Activated naive CD4-positive, alpha-beta T cell treated with anti-CD3 and anti-CD28 coated beads, Interleukin-2, amount 50 U/mL, for 72 hours (primary cell): ENCODE measurements around the gene HCN1. TPM values are rescaled to one million over a fixed set of nuclear protein-coding genes. Genes with fewer than 3 reads are reported as not detected.
"Not testable (repeated sequence)": the region's sequence is repeated elsewhere in the genome, so short reads cannot be mapped to it uniquely, and the experiment has no call there.

Experiments
- ATAC-seq, 2 donors: fragments of 150-1000 bp; cut with Tn5 transposase; 2 replicates each; pipeline ENCODE4 v1.10.0; 2021; ENCODE audit warnings: mild to moderate bottlenecking in 2 of 2, moderate library complexity in 2 of 2
- DNase-seq, 2 donors: peaks; one replicate each; pipeline ENCODE4 v3.0.0; 2021 to 2022; ENCODE audit warnings: low spot score in 2 of 2
- H3K27ac Mint-ChIP-seq, 2 donors: one replicate each; pipeline ENCODE4 v1.8.0; 2022; ENCODE audit warnings: mild to moderate bottlenecking in 2 of 2, mixed read lengths in 2 of 2
- H3K36me3 Mint-ChIP-seq, 2 donors: one replicate each; pipeline ENCODE4 v1.8.0; 2022; ENCODE audit warnings: mixed read lengths in 2 of 2
- H3K9me3 Mint-ChIP-seq, 2 donors: one replicate each; pipeline ENCODE4 v1.8.0; 2022; ENCODE audit warnings: mixed read lengths in 2 of 2
- total RNA-seq, 2 donors: library from RNA; stranded (reverse); gene quantifications; one replicate each; pipeline ENCODE4 v1.2.3, GENCODE V29; 2022

HCN1 gene
- total RNA-seq, 2 donors from 2014 or later: not detected

DNA sequence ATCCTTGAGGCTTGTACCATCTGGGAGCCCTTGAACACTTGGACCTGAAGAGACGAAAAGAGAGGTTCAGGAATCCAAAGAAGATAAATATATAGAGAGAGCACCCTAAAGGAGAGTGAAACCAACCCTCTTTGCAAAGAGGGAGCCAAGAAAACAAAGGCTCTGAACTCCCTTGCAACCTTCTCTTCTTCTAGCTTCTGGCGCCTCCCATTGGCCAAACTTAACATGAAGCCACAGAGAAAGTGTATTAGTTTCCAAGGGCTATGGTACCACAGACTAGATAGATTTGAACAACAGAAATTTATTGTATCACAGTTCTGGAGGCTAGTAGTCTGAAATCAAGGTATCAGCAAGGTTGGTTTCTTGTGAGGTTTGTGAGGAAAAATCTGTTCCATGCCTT is 175.1 kb downstream of the HCN1 start:
- Mint-ChIP-seq H3K27ac (no peak overlapping the region), H3K36me3 (no peaks in the 10 kb centered on the region), H3K9me3 (peaks cover 0 to 7% of the 10 kb centered on the region in 2 donors)
- DNase-seq (no peak), ATAC-seq (no peak)

GRCh38 chr5:45512521-45512920 is 183.7 kb downstream of the HCN1 start:
- no peak for ATAC-seq
- Mint-ChIP-seq H3K9me3 (peaks cover 8 to 9% of the 10 kb centered on the region in 2 donors), H3K36me3 (no peaks in the 10 kb centered on the region), H3K27ac (no peak overlapping the region)
- no peak for DNase-seq

GRCh38 chr5:45509371-45509770 is 186.8 kb downstream of the HCN1 start:
- no peak for ATAC-seq
- H3K36me3 Mint-ChIP-seq: no peaks in the 10 kb centered on the region

DNA sequence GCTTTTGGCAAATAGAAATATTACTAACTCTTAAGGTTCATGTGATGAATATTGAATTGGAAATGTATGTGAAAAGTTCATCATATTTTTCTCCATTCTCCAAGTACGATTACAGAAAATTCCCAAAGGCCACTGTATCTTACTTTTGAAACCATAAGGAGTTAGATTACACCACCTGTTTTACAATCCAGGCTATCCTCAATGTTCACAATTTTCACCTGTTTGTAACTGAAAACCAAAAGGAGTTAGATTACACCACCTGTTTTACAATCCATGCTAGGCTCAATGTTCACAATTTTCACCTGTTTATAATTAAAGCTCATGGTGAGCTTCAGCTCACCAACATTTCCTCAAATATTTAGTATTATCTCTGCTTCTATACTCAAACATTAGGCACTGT is 188.0 kb downstream of the HCN1 start:
- H3K36me3 Mint-ChIP-seq: no peaks in the 10 kb centered on the region
- H3K27ac Mint-ChIP-seq: no peak overlapping the region
- ATAC-seq (no peak), DNase-seq (no peak)
- H3K9me3 Mint-ChIP-seq: peaks cover 9 to 13% of the 10 kb centered on the region in 2 donors

More at GRCh38 chr5:45509371-45509770, 186.8 kb downstream of the HCN1 start:
- peaks cover 10 to 13% of the 10 kb centered on the region in 2 donors for H3K9me3 Mint-ChIP-seq
- DNase-seq: no peak
- no peak overlapping the region for H3K27ac Mint-ChIP-seq

- DNase-seq (no peak), ATAC-seq (no peak)
- peaks cover 9 to 13% of the 10 kb centered on the region in 2 donors for H3K9me3 Mint-ChIP-seq
- H3K27ac Mint-ChIP-seq: no peak overlapping the region
- no peaks in the 10 kb centered on the region for H3K36me3 Mint-ChIP-seq
These were observed 189.0 kb downstream of the HCN1 start for GRCh38 chr5:45507178-45507577.

DNA sequence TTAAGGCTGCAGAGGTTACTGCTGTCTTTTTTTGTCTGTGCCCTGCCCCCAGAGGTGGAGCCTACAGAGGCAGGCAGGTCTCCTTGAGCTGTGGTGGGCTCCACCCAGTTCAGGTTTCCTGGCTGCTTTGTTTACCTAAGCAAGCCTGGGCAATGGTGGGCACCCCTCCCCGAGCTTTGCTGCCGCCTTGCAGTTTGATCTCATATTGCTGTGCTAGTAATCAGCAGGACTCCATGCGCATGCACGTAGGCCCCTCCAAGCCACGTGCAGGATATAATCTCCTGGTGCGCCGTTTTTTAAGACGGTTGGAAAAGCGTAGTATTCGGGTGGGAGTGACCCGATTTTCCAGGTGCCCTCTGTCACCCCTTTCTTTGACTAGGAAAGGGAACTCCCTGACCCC is 197.2 kb downstream of the HCN1 start:
- ATAC-seq, H3K27ac Mint-ChIP-seq, DNase-seq, H3K9me3 Mint-ChIP-seq: not testable (repeated sequence)
- peaks cover 0 to 25% of the 10 kb centered on the region in 2 donors for H3K36me3 Mint-ChIP-seq

- no peaks in the 10 kb centered on the region for H3K36me3 Mint-ChIP-seq
- no peak for ATAC-seq
- peaks cover 4 to 6% of the 10 kb centered on the region in 2 donors for H3K9me3 Mint-ChIP-seq
- no peak for DNase-seq
- no peak overlapping the region for H3K27ac Mint-ChIP-seq
These were observed 204.8 kb downstream of the HCN1 start for GRCh38 chr5:45491368-45491767.

DNA sequence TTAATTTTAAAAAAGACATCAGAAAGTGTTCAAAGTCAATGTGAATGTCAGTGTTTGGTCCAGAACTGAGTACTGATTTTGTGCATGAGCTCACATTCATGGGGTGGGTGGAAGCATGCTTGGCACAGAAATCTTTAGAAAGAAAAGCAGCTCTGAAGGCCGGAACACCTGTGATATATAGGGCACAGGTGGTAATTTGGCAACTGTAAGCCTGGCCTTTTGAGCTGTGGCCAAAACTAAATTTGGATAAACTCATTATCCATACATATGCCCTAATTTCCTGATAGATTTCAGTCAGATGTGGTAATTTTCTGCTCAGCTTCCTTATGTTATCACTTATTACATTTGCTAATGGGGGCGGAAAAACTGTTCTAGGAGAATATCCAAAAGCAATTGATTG is 211.4 kb downstream of the HCN1 start:
- Mint-ChIP-seq H3K9me3 (peaks cover 16 to 22% of the 10 kb centered on the region in 2 donors), H3K27ac (no peak overlapping the region), H3K36me3 (no peaks in the 10 kb centered on the region)
- no peak for ATAC-seq
- no peak for DNase-seq

GRCh38 chr5:45454114-45454513 is 242.1 kb downstream of the HCN1 start:
- no peaks in the 10 kb centered on the region for H3K36me3 Mint-ChIP-seq
- H3K9me3 Mint-ChIP-seq: peaks cover 0 to 5% of the 10 kb centered on the region in 2 donors

DNA sequence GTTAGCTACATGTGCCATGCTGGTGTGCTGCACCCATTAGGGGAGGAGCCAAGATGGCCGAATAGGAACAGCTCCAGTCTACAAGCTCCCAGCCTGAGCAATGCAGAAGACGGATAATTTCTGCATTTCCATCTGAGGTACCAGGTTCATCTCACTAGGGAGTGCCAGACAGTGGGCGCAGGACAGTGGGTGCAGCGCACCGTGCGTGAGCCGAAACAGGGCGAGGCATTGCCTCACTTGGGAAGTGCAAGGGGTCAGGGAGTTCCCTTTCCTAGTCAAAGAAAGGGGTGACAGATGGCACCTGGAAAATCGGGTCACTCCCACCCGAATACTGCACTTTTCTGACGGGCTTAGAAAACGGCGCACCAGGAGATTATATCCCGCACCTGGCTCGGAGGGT is 251.3 kb downstream of the HCN1 start:
- not testable (repeated sequence) for DNase-seq, H3K27ac Mint-ChIP-seq, H3K36me3 Mint-ChIP-seq, ATAC-seq
- H3K9me3 Mint-ChIP-seq: peaks cover 14 to 15% of the 10 kb centered on the region in 2 donors

More at GRCh38 chr5:45454114-45454513, 242.1 kb downstream of the HCN1 start:
- ATAC-seq (no peak), DNase-seq (no peak)
- H3K27ac Mint-ChIP-seq: no peak overlapping the region

DNA sequence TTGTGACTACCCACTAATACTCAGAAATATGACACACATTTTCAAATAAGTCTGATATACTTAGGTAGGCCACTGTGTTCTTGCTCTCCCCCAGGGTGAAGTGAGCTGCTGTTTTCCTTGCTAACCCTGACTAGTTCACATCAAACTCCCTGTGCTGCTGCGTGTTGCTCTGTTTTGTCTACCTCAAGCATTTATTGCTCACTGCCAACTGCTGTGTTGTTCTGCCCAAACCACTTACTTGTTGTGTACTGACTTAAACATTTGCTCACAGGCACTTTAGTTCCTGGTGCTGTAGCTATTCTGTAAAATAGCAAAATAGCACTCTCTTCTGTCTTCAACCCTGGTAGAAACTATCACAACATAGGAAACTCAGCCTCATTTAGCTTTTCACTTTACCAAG is 255.7 kb downstream of the HCN1 start:
- no peak overlapping the region for H3K27ac Mint-ChIP-seq
- no peak for ATAC-seq
- peaks cover 13 to 15% of the 10 kb centered on the region in 2 donors for H3K9me3 Mint-ChIP-seq
- H3K36me3 Mint-ChIP-seq: no peaks in the 10 kb centered on the region
- DNase-seq: no peak

- no peaks in the 10 kb centered on the region for H3K36me3 Mint-ChIP-seq
- H3K27ac Mint-ChIP-seq: no peak overlapping the region
- H3K9me3 Mint-ChIP-seq: peaks cover 20 to 24% of the 10 kb centered on the region in 2 donors
- ATAC-seq (no peak), DNase-seq (no peak)
These were observed 258.4 kb downstream of the HCN1 start for GRCh38 chr5:45437752-45438151.

DNA sequence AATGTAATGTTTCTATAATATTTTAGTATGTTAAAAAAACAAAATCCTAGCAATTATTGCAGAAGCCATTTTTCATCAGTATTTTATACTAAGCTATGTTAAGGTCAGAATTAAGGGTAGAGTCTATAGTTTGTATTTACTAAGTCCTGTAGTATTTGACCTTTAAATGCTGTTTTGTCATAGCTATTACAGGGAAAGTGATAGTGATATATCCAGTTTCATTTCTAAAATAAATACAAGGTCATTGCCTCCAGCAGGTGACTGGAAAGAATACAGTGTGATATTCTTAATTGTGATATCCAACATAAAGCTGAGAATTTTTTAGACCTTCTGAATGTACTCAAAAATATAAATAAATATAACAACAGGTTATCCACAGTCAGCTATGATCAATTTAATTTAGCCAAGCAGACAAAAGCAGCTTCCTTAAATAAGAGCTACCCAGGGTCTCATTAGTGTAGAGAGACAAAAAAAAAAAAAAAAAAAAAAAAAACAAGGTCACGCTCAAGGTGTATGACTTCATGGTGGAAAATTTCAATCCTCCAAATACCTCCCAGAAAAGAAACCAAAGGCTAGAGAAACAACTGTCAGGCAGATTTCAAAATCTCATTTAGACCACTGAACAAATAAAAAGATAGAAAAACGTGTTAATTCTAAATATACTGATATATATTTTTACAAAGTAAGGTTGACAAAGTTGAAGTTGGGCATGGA is 278.7 kb downstream of the HCN1 start:
- H3K9me3 Mint-ChIP-seq: peaks cover 16 to 22% of the 10 kb centered on the region in 2 donors
- ATAC-seq: no peak
- no peak overlapping the region for H3K27ac Mint-ChIP-seq

DNA sequence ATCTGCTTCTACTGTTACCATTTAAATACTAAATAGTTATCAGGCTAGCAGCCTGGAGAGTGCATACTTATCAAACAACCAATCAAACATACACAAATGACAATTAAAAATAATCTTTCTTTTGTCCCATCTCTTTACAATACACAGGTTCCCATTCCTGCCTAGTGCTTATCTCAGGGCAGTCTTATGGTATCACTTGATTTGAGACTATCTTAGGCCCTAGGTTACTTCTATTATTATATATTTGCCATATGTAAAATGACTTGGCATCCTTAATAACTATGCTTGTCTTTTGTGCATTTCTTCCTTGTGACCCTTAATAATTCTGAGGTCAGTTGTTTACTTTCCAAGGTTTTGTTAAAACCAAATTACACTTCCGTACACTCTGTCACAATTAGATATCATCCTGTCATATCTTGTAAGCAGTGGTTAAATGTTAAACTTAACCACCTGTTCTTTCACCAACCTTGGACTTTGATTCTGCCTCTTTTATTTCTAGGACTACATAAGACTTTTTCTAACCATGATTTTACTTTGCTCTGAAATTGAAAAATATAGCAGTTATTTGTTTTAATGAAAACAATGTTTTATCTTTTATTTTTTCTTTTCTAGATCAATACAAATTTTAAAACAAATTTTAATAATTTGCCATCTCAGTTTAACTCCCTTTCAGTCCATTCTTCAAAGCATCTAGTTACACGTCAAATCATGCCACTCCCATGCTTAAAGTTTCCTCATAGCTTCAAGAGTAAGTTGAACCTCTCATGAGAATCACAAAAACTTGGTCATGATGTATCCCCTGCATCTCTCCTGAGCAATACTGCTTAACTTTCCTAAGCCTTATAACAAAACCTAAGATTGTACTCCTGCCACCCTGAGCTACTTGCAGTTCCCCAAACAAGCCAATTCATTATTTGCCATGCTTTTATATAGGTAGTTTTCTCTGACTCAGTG is 281.3 kb downstream of the HCN1 start:
- no peak for DNase-seq
- no peak for ATAC-seq
- H3K36me3 Mint-ChIP-seq: no peaks in the 10 kb centered on the region
- H3K9me3 Mint-ChIP-seq: peaks cover 15 to 20% of the 10 kb centered on the region in 2 donors
- H3K27ac Mint-ChIP-seq: no peak overlapping the region

More for the DNA sequence above, 278.7 kb downstream of the HCN1 start:
- no peak for DNase-seq
- no peaks in the 10 kb centered on the region for H3K36me3 Mint-ChIP-seq

DNA sequence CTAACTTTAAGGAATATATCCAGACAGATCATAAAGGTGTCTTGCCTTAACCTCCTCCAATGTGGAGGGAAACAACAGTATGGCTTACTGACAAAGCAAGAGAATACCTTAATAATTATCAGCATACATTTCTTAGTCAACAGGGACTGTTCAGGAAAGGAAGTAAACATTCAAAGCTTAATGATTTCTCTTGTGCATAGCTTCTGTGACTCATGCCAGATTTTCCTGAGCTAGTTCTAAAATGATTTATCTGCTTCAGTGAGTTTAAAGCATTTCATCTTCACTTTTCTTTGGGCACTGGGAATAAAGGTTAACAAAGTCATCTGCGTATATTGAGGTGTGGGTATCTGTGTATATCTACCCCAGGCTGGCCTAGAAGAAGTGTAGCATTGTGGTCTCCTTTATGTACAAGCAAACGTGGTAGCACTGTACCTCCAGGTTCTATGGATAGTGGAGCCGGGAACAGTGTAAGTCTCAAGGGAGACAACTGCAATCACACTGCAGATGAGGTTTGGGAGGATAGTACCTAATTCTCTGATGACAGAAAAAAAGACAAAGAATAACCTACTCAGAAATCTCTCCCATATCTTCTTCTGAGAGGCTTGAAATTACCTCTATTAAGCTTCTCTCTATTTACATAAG is 284.1 kb downstream of the HCN1 start:
- Mint-ChIP-seq H3K9me3 (peaks cover 15 to 20% of the 10 kb centered on the region in 2 donors), H3K27ac (no peak overlapping the region), H3K36me3 (no peaks in the 10 kb centered on the region)
- DNase-seq (no peak), ATAC-seq (no peak)

DNA sequence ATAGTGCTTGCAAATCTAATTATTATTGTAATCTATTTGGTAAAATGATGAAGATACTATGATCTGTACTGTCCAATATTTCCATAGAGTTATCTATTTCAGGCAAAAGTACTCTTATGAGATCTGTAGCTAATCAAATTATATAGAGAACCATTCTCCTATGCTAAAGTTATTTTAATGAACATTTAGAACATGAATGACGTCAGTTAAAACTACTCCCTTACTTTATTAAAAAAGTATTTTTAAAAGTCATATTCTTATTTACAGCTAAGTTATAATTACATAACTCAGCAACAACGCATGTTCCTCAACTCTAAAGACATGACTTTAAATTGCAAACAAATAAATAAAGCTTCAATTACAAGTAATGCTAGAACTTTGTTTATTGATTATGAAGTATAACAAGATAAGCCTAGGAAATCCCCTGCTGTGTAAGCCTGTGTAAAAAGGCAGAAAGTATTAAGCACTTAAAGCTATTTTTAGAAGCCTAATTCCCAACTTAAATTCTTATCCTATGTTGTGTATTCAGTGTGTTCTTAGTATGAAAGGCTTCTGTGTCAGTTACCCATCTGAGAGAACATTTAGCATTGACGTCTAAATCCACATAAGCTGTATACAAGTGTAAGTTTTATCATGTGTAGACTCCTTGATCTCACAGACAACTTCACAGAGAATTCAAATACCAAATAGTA is 285.7 kb downstream of the HCN1 start:
- Mint-ChIP-seq H3K36me3 (no peaks in the 10 kb centered on the region), H3K9me3 (peaks cover 12 to 18% of the 10 kb centered on the region in 2 donors), H3K27ac (no peak overlapping the region)
- DNase-seq (no peak), ATAC-seq (no peak)
